Renal pelvis (tissue), 4 donors: ENCODE results near the gene BST1. TPM values are rescaled to one million over a fixed set of nuclear protein-coding genes. Genes with fewer than 3 reads are reported as not detected.

Source experiments
- DNase-seq: peaks from one replicate; pipeline ENCODE4 v3.0.0-alpha.2; 2013
- polyA plus RNA-seq, 3 donors: library from polyadenylated mRNA; unstranded; fragments of 120-200 nt; gene quantifications; one replicate each; pipeline ENCODE4 v1.2.1, GENCODE V29; 2013; ENCODE audit not compliant: insufficient read length in 3 of 3

Gene BST1
- polyA plus RNA-seq, 3 donors = 13.8 to 15.6 (median 15.2) TPM

DNA sequence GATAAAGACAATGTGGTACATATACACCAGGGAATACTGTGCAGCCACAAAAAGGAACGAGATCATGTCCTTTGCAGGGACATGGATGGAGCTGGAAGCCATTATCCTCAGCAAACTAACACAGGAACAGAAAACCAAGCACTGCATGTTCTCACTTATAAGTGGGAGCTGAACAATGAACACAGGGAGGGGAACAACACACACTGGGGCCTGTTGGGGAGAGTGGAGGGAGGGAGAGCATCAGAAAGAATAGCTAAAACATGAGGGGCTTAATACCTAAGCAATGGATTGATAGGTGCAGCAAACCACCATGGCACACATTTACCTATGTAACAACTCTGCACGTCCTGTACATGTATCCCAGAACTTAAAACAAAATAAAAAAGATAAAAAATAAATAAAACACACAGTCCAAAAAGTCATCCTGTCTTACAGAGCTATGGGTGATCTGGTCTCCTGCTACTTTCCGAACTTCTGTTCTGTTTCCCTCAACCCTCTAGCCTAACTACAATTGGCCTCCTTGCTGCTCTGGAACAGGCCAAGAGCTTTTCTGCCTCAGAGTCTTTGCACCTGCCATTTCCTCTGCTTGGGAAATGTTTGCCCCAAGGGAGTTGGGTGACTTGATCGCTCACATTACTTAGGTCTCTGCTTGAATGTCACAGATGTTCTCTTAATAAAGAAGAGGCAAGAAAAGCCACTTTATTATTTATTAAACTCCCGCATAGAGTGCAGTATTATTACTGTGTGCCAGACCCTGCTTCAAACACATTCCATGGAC, 74.2 kb downstream of the BST1 start:
- DNase-seq = no peak

DNA sequence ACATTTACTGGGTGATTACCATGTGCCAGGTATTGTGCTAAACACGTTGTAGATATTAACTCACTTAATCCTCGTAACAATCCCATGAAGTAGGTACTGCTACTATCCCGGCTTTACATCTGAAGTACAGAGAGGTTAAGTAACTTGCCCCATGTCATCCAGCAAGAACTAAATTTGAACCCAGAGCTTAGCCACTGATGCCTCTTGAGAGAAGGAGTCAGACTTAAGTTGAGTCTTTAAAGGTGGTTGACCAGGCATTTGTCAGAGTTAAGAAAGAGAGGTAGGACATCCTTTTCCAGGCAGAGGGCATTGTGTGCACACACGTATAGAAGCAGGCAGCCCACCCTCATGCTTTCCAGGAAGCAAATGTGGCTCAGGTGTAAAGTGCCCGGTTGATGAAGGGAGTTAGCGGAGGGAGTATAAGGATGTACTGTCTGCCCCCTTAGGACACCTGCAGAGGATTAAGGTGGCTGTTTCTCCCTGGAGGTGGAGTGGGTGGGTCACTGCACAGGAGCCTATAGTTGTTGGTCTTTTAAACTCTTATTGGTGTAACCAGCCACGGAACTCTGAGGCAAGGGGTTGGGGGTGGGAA, 74.9 kb downstream of the BST1 start:
- DNase-seq = no peak

GRCh38 chr4:15778289-15779241, 75.7 kb downstream of the BST1 start, which contains the start of gene CD38:
Gene CD38, plus strand, starts transcription at chr4:15778328. Its CDS starts 87 bp downstream, at chr4:15778415.
- DNase-seq = peak; percentile 8

- peak; percentile 61 for DNase-seq
Observed at GRCh38 chr4:15779306-15779705, 76.4 kb downstream of the BST1 start.

DNA sequence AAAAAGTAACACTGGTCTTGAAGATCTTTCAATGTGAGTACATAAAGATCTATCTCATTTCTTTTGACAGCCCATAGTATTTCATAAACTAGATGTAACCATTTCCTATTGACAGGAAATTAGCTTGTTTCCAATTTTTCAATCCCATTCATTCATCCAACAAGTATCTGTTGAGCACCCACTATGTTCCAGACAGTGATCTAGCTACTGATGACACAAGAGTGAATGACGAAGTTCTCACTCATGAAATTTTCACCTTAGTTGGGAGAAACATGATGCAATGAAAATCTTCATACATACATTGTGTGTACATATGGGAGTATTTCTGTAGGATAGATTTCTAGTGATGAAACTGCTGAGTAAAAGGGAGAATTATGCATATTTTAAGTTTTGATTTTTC, 76.9 kb downstream of the BST1 start:
- no peak for DNase-seq

- no peak for DNase-seq
Observed at GRCh38 chr4:15781427-15782095, 78.7 kb downstream of the BST1 start.

Other genes starting within 250 kb of the BST1 start
- gene CC2D2A, start 233.2 kb upstream of the BST1 start, polyA plus RNA-seq = 10 to 100 TPM; 48.1 to 58.4 (median 49.0) TPM
- gene FBXL5, start 47.7 kb upstream of the BST1 start, polyA plus RNA-seq = 100 to 1,000 TPM; 109 to 116 (median 110) TPM
- 10 to 100 TPM; 59.8 to 63.1 (median 61.6) TPM for gene FAM200B, start 21.2 kb upstream of the BST1 start, polyA plus RNA-seq
- gene CD38, start 75.3 kb downstream of the BST1 start, polyA plus RNA-seq = 1 to 10 TPM in 1 of 3 donors, under 1 TPM in 2; 0.64 to 1.1 (median 0.73) TPM
- gene FGFBP1, start 235.7 kb downstream of the BST1 start, polyA plus RNA-seq = under 1 TPM; 0.06 to 0.21 (median 0.16) TPM